ENCODE measurements around the gene SKAP2. TPM values are rescaled to one million over a fixed set of nuclear protein-coding genes. Genes with fewer than 3 reads are reported as not detected.

The SKAP2 gene
- total RNA-seq, 1 donor from 2014 or later: 50.2 TPM

- no peak for TF ChIP-seq CTCF (IDR thresholded peaks at IDR 0.05)
- intact Hi-C loops (cut with DNase I): loop anchor here (5.0 to 10.0 kb wide), 2 partner anchors 302 to 774 kb away; no protein-coding TSS in a partner anchor
- no peaks in the 10 kb centered on the region for H3K27me3 ChIP-seq
- no peak overlapping the region for H3K4me3 ChIP-seq
- H3K36me3 ChIP-seq: no peaks in the 10 kb centered on the region
- H3K9me3 ChIP-seq: no peaks in the 10 kb centered on the region
- DNase-seq (ENCODE audit: low spot score in 2 of 2): no peak
- H3K27ac ChIP-seq: no peak overlapping the region
- no peaks in the 10 kb centered on the region for H3K4me1 ChIP-seq
These were observed 195.6 kb downstream of the SKAP2 start for GRCh38 chr7:26668821-26669220.

- Histone ChIP-seq H3K36me3 (no peaks in the 10 kb centered on the region), H3K27me3 (no peaks in the 10 kb centered on the region), H3K27ac (no peak overlapping the region), H3K9me3 (no peaks in the 10 kb centered on the region), H3K4me3 (no peak overlapping the region), H3K4me1 (no peaks in the 10 kb centered on the region)
- intact Hi-C loops (cut with DNase I): loop anchor here (5.0 to 10.0 kb wide), 2 partner anchors 300 to 773 kb away; no protein-coding TSS in a partner anchor
- peak; percentile 45 to 68 (median 52) for TF ChIP-seq CTCF (IDR thresholded peaks at IDR 0.05)
- no peak for DNase-seq (ENCODE audit: low spot score in 2 of 2)
These were observed 196.8 kb downstream of the SKAP2 start for GRCh38 chr7:26667514-26668133.

GRCh38 chr7:26664735-26665416 lies 199.5 kb downstream of the SKAP2 start:
- Histone ChIP-seq H3K27me3 (no peaks in the 10 kb centered on the region), H3K36me3 (no peaks in the 10 kb centered on the region), H3K4me3 (no peak overlapping the region), H3K27ac (no peak overlapping the region), H3K9me3 (no peaks in the 10 kb centered on the region), H3K4me1 (no peaks in the 10 kb centered on the region)
- TF ChIP-seq CTCF (IDR thresholded peaks at IDR 0.05): no peak
- intact Hi-C loops (cut with DNase I): loop anchor here (5.0 to 10.0 kb wide), 2 partner anchors 298 to 770 kb away; no protein-coding TSS in a partner anchor
- no peak for DNase-seq (ENCODE audit: low spot score in 2 of 2)

GRCh38 chr7:26664274-26664673 lies 200.1 kb downstream of the SKAP2 start:
- no peak for TF ChIP-seq CTCF (IDR thresholded peaks at IDR 0.05)
- intact Hi-C loops (cut with DNase I): loop anchor here (10.0 kb wide), 1 partner anchor 769 kb away; no protein-coding TSS in a partner anchor

GRCh38 chr7:26663874-26664273 lies 200.5 kb downstream of the SKAP2 start:
- Histone ChIP-seq H3K36me3 (no peaks in the 10 kb centered on the region), H3K27ac (no peak overlapping the region), H3K27me3 (no peaks in the 10 kb centered on the region), H3K4me3 (no peak overlapping the region), H3K9me3 (no peaks in the 10 kb centered on the region), H3K4me1 (no peaks in the 10 kb centered on the region)
- no peak for TF ChIP-seq CTCF (IDR thresholded peaks at IDR 0.05)
- intact Hi-C loops (cut with DNase I): loop anchor here (10.0 kb wide), 1 partner anchor 769 kb away; no protein-coding TSS in a partner anchor
- no peak for DNase-seq (ENCODE audit: low spot score in 2 of 2)

More at GRCh38 chr7:26664274-26664673, 200.1 kb downstream of the SKAP2 start:
- Histone ChIP-seq H3K4me1 (no peaks in the 10 kb centered on the region), H3K4me3 (no peak overlapping the region), H3K27ac (no peak overlapping the region), H3K9me3 (no peaks in the 10 kb centered on the region), H3K27me3 (no peaks in the 10 kb centered on the region), H3K36me3 (no peaks in the 10 kb centered on the region)
- no peak for DNase-seq (ENCODE audit: low spot score in 2 of 2)
